WTC11 (cell line): ENCODE results near the gene KCNC3.

Experiments
- CTCF ChIP-seq: fragments of 200-600 bp; IDR thresholded peaks from 2 replicates; pipeline ENCODE4 v1.8.0; 2022; ENCODE audit warnings: antibody characterized with exemption
- ESRRA ChIP-seq: sonication (generic); formaldehyde crosslinking; IDR thresholded peaks from 2 replicates; pipeline ENCODE4 v1.8.1; 2022; ENCODE audit warnings: mild to moderate bottlenecking, missing genetic modification reagents, borderline replicate concordance
- MXD4 ChIP-seq: fragments of 250-450 bp; sonication (Bioruptor Pico); IDR thresholded peaks from 2 replicates; pipeline ENCODE4 v1.8.0; 2021; ENCODE audit warnings: mild to moderate bottlenecking, moderate library complexity, borderline replicate concordance
- USF1 ChIP-seq: sonication (generic); formaldehyde crosslinking; IDR thresholded peaks from 2 replicates; pipeline ENCODE4 v1.8.0; 2022; ENCODE audit warnings: mild to moderate bottlenecking, missing genetic modification reagents

GRCh38 chr19:50358483-50359327 is 29.5 kb upstream of the KCNC3 start:
- TF ChIP-seq CTCF (no peak), ESRRA (CRISPR knock-in tag) (no peak), MXD4 (CRISPR knock-in tag) (no peak), USF1 (CRISPR knock-in tag) (no peak)
